ENCODE results near the gene TAS2R50.
"Not testable (repeated sequence)": the region's sequence is repeated elsewhere in the genome, so short reads cannot be mapped to it uniquely, and the experiment has no call there.

TAS2R50 gene, protein sequence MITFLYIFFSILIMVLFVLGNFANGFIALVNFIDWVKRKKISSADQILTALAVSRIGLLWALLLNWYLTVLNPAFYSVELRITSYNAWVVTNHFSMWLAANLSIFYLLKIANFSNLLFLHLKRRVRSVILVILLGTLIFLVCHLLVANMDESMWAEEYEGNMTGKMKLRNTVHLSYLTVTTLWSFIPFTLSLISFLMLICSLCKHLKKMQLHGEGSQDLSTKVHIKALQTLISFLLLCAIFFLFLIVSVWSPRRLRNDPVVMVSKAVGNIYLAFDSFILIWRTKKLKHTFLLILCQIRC

DNA sequence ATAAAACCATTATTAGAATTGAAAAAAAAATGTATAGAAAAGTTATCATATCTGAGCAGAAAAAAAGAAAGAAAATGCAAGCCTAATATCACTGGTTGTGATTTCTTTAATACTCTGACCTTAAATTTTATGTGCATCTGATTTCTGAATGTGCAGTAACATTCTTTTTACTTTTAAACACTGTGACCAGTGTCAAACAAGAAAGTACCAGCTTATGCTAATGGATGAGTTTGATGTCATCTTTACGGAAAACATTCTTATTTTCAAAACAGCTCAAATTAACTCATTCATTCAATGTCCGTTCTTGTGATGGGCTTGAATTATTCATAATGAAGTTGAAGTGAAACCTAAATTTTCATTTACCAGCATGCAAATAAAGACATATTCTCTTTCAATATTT, at the start of gene TAS2R50:
TSS of gene TAS2R50 (minus strand) at position 101 of the 400 bp plus-strand sequence. CDS start at position 49, 52 bp downstream.
- no peak for DNase-seq (ENCODE audit: low read depth)

DNA sequence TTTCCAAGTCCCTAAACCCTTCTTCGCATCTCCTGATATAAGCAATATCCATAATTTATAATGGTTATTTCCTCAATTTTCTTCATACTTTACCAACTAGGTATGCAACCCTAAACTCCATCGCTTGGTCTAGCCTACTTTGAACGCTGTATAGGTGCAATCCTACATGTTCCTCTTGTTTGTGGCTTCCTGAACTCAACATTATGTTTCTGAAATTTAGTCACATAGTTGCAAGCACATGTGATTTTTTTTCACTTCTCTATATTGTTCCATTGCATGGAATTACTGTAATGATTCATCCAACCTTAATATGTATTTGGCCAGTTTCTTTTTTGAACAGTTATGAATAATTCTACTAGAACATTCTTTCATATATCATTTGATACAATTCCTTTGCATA, 47.2 kb upstream of the TAS2R50 start:
- DNase-seq (ENCODE audit: low read depth): not testable (repeated sequence)

DNA sequence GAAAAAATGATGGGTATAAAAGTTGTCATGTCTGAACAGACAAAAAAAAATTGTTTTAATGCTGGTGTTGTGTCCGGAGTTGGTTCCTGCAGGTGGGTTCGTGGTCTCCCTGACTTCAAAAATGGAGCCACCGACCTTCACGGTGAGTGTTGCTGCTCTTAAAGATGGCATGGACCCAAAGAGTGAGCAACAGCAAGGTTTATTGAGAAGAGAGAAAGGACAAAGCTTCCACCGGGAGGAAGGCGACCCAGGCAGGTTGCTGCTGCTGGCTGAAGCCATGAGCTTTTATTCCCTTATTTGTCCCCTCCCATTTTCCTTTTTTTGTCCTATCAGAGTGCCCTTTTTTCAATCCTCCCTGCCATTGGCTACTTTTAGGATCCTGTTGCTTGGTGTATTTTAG, 44.6 kb upstream of the TAS2R50 start, which contains the start of gene TAS2R31:
TSS of gene TAS2R31 (minus strand) at position 101 of the 400 bp plus-strand sequence. CDS start at position 29, 72 bp downstream.
- DNase-seq (ENCODE audit: low read depth): no peak

DNA sequence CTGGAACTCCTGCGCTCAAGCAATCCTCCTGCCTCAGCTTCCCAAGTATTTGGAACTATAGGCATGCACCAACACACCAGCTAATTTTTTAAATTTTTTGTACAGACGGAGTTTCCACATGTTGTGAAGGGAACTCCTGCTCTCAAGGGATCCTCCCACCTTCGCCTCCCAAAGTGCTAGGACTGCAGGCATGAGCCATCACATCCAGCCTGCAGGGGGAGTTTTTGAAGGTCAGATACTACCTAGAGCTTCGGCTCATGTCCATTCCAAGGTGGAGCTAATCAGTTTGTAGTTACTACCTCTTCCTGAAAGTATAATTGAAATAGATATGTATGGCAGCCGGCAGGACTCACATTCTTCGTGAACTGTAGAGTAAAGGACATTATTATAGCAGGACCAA, 39.4 kb upstream of the TAS2R50 start:
- no peak for DNase-seq (ENCODE audit: low read depth)

DNA sequence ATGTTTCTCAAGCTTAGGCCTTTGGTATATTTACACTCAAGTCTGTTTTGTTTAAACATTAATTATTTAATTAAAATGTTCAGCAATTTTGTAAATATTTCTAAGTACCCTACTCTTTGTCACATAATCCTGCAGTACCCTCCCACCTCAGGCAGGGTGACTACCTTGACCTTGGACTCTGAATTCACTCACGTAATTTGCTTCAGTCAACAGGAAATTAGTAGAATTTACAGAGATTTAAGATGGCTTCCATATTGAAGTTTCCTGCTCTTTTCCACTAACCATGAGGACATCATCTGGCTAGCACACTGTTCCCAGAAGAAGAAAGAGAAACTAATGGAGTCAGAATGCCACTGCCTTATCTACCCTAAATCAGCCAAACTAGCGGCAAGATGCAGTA, 36.7 kb upstream of the TAS2R50 start:
- no peak for DNase-seq (ENCODE audit: low read depth)

DNA sequence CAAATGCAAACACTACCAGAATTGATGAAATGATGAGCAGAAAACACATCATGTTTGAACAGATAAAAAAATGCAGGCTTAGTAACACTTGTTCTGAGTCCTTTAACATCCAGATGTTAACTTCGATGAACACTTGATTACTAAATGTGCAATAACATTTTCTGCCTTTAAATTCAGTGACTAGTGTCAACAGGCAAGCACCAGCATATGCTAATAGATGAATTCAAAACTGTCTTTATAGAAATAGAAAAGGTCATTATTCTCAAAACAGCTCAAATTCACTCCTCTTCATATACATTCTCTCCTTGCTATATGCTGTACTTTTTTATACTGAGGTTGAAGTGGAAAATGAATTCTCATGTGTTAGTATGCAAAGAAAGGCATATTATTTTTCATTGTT, 35.8 kb upstream of the TAS2R50 start, which contains the start of gene TAS2R19:
TSS of gene TAS2R19 (minus strand) at position 101 of the 400 bp plus-strand sequence. CDS start at position 52, 49 bp downstream.
- no peak for DNase-seq (ENCODE audit: low read depth)

DNA sequence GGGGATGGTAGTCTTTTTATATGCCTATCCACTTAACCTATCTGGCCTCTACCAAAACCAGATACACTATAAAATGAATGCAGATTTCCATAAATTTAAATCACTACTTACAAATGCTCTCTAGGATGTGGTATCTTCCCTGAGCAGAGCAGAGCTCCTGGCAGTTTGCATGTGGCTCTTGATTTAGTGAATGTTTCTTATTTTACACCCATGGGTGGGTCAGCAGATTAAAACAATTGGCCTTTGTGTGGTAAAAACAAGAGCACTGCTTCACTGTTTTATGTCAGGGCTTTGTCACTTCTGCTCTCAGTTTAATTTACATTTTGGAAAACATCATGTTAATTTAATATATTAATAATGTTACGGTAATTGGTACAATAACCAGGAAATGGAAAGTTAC, 30.2 kb upstream of the TAS2R50 start:
- no peak for DNase-seq (ENCODE audit: low read depth)

DNA sequence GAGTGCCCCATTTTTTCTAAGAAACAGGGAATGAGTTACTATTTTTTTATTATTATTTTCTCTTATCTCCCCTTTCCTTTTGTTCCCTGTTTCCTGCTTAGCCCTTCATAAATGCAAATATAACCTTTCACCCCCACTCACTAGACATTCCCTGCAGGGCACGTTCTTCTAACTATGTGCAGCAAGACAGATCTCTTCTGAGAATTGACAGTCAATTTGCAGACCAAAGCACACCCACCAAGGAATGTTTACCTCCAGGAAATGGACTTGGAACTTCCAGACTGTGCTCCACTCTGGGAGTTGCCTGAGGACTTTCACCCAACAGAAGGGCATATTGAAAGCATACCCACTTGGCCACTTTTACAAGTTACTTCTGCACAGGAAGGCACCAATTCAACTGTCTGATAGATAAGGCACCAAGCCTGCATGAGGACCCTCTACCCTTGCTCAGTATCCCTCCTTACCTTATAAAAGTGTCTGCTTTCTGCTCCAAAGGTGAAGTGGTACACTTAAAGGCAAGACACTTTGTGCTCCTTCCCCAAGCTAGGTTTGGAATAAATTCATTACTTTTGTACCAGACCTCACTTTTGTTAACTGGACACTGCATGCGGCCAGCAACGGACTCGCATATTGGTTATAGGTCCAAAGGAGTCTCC, 29.2 kb upstream of the TAS2R50 start:
- DNase-seq (ENCODE audit: low read depth): no peak

DNA sequence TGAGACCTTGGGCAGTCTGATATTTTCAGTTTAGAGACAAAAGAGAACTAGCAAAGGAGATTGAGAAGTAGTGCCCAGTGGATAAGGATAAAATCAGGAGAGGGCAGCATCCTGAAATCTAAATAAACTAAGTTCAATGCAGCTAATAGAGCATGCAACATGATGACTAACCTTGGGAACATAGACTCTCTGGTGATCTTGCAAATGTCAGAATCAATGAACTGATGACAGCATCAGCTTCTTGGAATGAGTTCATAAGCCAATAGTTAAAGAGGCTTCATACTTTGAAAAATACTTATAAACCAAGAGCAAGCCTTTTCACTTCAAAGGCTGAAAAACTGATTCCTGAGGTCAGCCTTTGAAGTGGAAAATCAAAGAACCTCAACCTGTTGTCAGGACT, 27.5 kb upstream of the TAS2R50 start:
- no peak for DNase-seq (ENCODE audit: low read depth)

DNA sequence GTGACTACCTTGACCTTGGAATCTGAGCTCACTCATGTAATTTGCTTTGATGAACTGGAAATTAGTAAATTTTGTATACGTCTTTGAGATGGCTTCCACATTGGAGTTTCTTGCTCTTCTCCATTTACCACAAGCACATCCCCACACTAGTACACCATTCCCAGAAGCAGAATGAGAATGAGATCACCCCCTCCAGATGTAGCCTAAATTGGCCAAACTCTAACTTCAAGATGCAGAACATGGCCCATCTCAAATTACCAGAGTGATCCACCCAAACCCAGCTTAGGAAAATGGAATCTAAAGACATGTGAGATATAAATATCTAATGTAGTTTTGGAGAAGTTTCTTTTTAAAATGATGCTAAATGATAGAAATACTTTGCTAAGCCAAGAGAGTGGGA, 20.9 kb upstream of the TAS2R50 start:
- DNase-seq (ENCODE audit: low read depth): no peak

DNA sequence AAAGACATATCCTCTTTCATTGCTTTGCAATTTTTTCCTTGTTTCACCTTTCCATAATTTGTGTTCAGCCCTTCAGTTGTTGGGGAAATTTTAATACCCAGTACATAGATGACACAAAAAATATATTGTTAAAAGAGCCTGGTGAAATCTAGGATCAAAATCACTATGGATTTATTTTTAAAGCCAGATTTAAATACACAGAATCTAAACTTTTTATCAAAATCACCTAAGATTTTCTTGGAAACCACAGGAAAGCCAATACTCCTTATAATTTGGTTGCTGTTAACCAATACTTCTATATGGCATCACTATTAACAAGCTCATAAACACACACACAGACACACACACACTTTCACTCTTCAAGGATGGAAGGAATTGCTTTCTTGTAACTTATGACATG, 11.5 kb upstream of the TAS2R50 start, which contains the start of gene TAS2R20:
TSS of gene TAS2R20 (minus strand) at position 101 of the 400 bp plus-strand sequence. CDS start 429 bp downstream, outside the sequence.
- no peak for DNase-seq (ENCODE audit: low read depth)

DNA sequence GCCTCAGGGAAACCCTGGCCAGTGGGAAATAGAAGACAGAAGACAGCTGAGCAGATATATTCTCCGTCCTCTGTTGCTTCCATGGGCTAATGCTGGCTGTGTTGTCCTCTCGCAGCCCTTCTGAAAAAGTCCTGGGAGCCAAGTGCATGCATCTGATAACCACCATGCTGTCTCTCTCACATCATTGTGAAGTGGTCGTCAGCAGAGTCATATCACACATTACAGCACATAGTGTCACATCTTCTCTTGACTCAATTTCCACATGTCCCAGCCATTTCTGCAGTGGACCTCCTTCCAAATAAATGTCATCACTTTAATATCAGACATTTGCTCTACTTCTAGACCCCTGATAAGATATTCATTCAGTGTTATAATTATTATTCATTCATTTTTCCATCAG, 7.6 kb upstream of the TAS2R50 start:
- no peak for DNase-seq (ENCODE audit: low read depth)

DNA sequence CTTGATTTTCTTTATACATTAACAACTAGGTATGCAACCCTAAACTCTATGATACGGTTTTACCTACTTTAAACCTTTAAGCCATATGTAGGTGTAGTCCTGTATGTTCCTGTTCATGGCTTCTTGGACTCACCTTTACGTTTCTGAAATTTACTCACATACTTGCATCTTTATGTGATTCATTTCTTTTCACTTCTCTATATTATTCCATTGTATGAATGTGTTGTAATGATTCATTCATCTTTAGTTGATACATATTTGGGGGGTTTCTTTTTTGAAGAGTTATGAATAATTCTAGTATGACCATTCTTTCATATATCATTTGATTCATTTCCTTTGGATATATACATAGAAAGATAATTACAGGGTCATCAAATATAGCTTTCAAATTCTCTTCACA, 2.4 kb upstream of the TAS2R50 start:
- DNase-seq (ENCODE audit: low read depth): no peak

DNA sequence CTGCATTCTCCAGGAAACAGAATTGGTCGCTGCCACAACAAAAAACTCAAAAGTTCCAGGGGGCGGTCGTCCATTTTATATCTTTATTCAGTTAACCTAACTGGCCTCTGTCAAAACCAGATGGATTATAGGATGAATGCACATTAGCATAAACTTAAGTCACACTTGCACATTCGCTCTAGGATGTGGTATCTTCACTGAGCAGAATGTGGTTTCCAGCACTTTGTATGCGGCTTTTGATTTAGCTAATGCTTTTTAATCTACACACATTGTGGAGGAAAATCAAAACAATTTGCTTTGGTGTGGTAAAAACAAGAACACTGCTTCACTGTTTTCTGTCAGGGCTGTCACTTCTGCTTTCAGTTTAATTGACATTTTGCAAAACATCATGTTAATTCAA, 4.5 kb downstream of the TAS2R50 start:
- DNase-seq (ENCODE audit: low read depth): no peak

DNA sequence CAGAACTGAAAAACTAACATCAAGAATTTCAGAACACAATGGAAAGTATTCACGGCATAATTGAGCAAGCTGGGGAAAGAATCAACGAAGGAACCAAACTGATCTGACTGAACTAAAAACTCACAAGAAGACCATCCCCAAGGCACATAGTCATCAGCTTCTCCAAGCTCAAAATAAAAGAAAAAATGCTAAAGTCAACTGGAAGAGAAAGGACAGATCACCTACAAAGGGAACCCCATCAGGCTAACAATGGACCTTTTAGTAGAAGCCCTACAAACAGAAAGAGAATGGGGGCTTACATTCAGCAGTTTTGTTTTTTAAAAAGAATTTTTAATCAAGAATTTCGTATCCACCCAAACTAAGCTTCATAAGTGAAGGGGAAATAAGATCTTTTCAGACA, 11.7 kb downstream of the TAS2R50 start:
- no peak for DNase-seq (ENCODE audit: low read depth)

DNA sequence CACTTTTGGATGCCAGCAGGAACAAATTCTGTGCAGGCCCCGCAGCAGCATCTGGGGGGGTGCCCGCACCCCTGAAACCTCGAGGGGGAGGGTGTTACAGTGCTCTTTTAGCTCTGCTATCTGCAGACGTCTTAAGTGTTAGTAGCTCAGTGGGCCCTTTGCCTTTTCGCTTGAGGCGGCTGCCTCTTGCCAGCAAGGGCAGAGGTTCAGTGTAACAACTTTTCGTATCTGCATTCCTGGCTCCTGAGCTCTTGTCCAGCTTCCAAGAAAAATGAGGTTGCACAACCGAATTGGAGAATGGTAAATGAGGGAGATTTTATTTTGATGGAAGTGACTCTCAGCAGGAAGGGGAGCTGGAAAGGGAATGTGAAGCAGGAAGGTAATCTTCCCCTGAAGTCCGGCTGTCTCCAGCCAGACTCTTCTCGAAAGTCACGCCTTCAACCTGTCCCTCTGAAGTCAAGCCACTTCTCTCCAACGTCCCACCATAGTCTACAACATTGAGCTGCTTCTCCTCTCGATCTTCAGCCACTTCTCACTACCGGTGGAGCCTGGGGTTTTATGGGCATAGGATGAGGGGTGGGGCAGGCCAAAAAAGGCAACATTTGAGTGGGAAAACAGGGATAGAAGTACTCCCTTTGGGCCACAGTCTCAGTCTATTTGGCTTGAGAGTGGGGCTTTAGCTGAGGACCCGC, 17.8 kb downstream of the TAS2R50 start:
- DNase-seq (ENCODE audit: low read depth): no peak

DNA sequence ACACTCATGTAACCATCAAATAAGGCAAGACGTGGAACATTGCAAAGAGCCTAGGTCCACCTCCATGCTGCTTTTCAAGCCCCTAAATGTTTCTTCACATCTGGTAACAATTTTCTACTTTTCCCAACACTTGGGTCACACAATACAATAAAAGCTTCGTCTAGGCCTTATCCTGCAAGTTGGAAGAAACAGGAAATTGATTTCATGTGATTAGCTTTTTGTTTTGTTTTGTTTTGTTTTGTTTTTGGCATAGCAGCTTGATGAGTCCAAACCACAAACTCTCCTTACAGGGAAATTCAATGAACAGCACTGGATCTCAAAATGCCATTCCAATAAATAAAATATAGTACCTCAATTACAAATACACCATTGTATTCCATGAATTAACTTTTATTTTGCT, 19.3 kb downstream of the TAS2R50 start:
- no peak for DNase-seq (ENCODE audit: low read depth)

DNA sequence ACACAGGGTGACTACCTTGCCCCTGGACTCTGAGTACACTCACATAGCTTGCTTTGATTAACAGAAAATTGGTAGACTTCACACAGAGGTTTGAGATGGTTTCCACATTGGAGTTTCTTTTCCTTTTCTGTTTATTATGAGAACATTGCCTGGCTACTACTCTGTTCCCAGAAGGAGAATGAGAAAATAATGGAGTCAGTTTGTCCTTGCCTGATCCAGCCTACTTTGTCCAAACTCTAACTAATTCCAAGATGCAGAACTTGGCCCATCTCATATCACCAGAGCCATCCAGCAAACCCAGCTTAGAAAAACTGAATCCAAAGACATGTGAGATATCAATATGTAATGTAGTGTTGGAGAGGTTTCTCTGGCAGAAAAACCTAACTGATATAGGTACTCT, 20.4 kb downstream of the TAS2R50 start:
- no peak for DNase-seq (ENCODE audit: low read depth)

DNA sequence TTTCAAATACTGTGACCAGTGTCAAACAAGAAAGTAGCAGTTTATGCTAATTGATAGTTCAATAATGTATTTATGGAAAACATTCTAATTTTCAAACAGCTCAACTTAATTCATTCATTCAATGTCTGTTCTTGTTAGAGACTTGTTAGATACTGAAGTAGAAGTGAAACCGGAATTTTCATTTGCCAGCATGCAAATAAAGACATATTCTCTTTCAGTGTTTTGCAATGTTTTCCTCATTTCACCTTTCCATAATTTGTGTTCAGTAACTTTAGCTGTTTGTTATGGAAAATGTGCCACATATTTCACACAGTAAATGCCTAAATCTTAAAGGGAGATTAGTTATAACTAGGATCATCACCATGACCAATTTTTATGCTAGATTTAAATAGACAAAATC, 21.2 kb downstream of the TAS2R50 start:
- no peak for DNase-seq (ENCODE audit: low read depth)

DNA sequence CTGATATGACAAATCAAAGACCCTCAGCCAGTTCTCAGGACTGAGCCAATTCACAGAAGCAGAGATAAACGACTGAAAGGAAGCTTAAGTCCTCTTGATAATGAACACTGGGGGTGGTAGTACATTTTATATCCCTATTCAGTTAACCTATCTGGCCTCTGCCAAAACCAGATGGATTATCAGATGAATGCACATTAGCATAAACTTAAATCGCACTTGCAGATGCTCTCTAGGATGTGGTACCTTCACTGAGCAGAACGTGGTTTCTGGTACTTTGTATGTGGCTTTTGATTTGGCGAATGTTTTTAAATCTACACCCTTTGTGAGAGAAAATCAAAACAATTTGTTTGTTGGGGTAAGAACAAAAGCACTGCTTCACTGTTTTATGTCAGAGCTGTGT, 26.5 kb downstream of the TAS2R50 start:
- no peak for DNase-seq (ENCODE audit: low read depth)

DNA sequence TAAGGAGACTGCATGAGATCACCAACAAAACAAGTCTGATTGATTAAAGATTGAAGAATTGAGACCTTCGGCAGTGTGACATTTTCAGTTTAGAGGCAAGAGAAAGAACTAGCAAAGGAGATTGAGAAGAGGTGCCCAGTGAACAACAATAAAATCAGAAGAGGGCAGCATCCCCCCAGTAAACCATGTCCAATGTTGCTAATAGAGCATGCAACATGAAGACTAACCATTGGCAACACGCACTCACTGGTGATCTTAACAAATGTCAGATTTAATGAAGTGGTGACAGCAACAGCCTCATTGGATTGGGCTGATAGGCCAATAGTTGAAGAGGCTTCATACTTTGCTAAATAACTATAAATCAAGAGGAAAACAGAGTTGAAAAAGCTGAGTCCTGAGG, 26.9 kb downstream of the TAS2R50 start:
- DNase-seq (ENCODE audit: low read depth): no peak

DNA sequence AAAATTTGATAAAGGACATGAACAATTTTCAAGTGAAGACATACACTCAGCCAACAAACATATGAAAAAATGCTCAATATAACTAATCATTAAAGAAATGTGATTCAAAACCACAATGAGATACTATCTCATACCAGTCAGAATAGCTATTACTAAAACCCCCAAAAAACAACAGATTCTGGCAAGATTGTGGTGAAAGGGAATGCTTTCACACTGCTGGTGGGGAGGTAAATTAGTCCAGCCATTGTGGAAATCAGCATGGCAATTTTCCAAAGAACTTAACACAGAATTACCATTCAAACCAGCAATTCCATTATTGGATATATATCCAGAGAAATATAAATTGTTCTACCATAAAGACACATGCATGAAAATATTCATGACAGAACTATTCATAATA, 29.0 kb downstream of the TAS2R50 start:
- DNase-seq (ENCODE audit: low read depth): no peak

DNA sequence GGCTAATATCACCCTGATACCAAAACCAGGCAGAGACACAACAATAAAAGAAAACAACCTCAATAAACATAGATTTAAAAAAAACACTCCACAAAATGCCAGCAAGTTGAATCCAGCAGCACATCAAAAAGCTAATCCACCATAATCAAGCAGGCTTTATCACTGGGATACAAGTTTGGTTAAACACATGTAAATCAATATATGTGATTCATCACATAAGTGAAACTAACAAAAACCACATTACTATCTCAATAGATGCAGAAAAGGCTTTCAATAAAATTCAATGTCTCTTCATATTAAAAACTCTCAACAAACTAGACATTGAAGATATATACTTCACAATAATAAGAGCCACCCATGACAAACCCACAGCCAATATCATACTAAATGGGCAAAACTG, 30.6 kb downstream of the TAS2R50 start:
- no peak for DNase-seq (ENCODE audit: low read depth)
